BLaER1 treated with 17β-estradiol and CSF1 and Interleukin-3, amounts not matched to agents 10 nM and 100 nM (cell line): ENCODE results near the gene S100B.
"Not testable (repeated sequence)": the region's sequence is repeated elsewhere in the genome, so short reads cannot be mapped to it uniquely, and the experiment has no call there.

ENCODE experiments used
- H3K27ac ChIP-seq, 11 experiments: shearing (Covaris generic); formaldehyde crosslinking; 2 replicates each; pipeline ENCODE4 v1.8.1; 2022
- H3K27me3 ChIP-seq, 11 experiments: shearing (Covaris generic); formaldehyde crosslinking; 2 replicates each; pipeline ENCODE4 v1.8.1; 2022
- H3K36me3 ChIP-seq, 11 experiments: shearing (Covaris generic); formaldehyde crosslinking; 2 replicates each; pipeline ENCODE4 v1.8.1; 2022
- H3K4me1 ChIP-seq, 10 experiments: shearing (Covaris generic); formaldehyde crosslinking; 2 replicates each; pipeline ENCODE4 v1.8.1; 2022
- H3K4me2 ChIP-seq, 11 experiments: shearing (Covaris generic); formaldehyde crosslinking; 2 replicates each; pipeline ENCODE4 v1.8.1; 2022
- H3K4me3 ChIP-seq, 10 experiments: shearing (Covaris generic); formaldehyde crosslinking; 2 replicates each; pipeline ENCODE4 v1.8.1; 2022
- H3K9ac ChIP-seq, 11 experiments: shearing (Covaris generic); formaldehyde crosslinking; 2 replicates each; pipeline ENCODE4 v1.8.1; 2022
- H3K9me3 ChIP-seq, 11 experiments: shearing (Covaris generic); formaldehyde crosslinking; replicated peaks in 1 of 11; 2 replicates each; pipeline ENCODE4 v1.8.1; 2022
- H4K20me1 ChIP-seq, 11 experiments: shearing (Covaris generic); formaldehyde crosslinking; 2 replicates each; pipeline ENCODE4 v1.8.1; 2022
- Cebpa-rat ChIP-seq, 11 experiments: shearing (Covaris generic); IDR thresholded peaks; 2 replicates each; pipeline ENCODE4 v1.8.1; 2022

S100B gene

GRCh38 chr21:46634427-46634826 is 29.5 kb upstream of the S100B start:
- peak overlapping the region; percentile 86 to 97 (median 94) for H3K27ac ChIP-seq

GRCh38 chr21:46633566-46633965 is 28.7 kb upstream of the S100B start:
- H3K9me3 ChIP-seq, result peaks cover 0 to 8% (median 0%) of the 10 kb centered on the region in 11 experiments; a peak in 9 of 22 replicates
- no peak overlapping the region for H3K4me3 ChIP-seq
- H3K4me2 ChIP-seq, result peak overlapping the region in 7 of 11 experiments; percentile 11 to 99 (median 93); a peak in 7 of 22 replicates
- H3K27me3 ChIP-seq, result no peaks in the 10 kb centered on the region
- peaks cover 0 to 14% (median 7%) of the 10 kb centered on the region in 11 experiments; a peak in 10 of 22 replicates for H3K36me3 ChIP-seq
- peaks cover 36 to 46% (median 41%) of the 10 kb centered on the region in 10 experiments for H3K4me1 ChIP-seq
- H4K20me1 ChIP-seq, result peaks cover 0 to 26% (median 15%) of the 10 kb centered on the region in 11 experiments; a peak in 11 of 22 replicates
- no peak for TF ChIP-seq Cebpa-rat (IDR thresholded peaks at IDR 0.05)
- no peak overlapping the region for H3K9ac ChIP-seq
- H3K27ac ChIP-seq, result peak overlapping the region in 7 of 11 experiments; percentile 12 to 97 (median 96); a peak in 5 of 22 replicates

More at GRCh38 chr21:46634427-46634826, 29.5 kb upstream of the S100B start:
- Histone ChIP-seq H4K20me1 (peaks cover 0 to 33% (median 15%) of the 10 kb centered on the region in 11 experiments; a peak in 11 of 22 replicates), H3K9ac (peak overlapping the region; percentile 84 to 97 (median 90)), H3K4me1 (peaks cover 33 to 50% (median 40%) of the 10 kb centered on the region in 10 experiments), H3K9me3 (no peaks in the 10 kb centered on the region), H3K4me3 (peak overlapping the region; percentile 74 to 99 (median 89); a peak in 19 of 20 replicates), H3K4me2 (peak overlapping the region; percentile 73 to 99 (median 92)), H3K36me3 (peaks cover 0 to 14% (median 7%) of the 10 kb centered on the region in 11 experiments; a peak in 10 of 22 replicates), H3K27me3 (no peaks in the 10 kb centered on the region)
- TF ChIP-seq Cebpa-rat (IDR thresholded peaks at IDR 0.05), result no peak

- peaks cover 15 to 34% (median 24%) of the 10 kb centered on the region in 11 experiments for H3K9me3 ChIP-seq
- not testable (repeated sequence) for H3K4me2 ChIP-seq, H3K27me3 ChIP-seq, H3K27ac ChIP-seq, H3K4me3 ChIP-seq, H3K9ac ChIP-seq, H4K20me1 ChIP-seq, H3K36me3 ChIP-seq
- peaks cover 19 to 50% (median 28%) of the 10 kb centered on the region in 10 experiments for H3K4me1 ChIP-seq
These were observed 26.0 kb upstream of the S100B start for GRCh38 chr21:46630915-46631314.

GRCh38 chr21:46628868-46629267 is 24.0 kb upstream of the S100B start:
- peak overlapping the region in 1 of 10 experiments; percentile 11; a peak in 2 of 20 replicates for H3K4me3 ChIP-seq
- H3K4me2 ChIP-seq, result peak overlapping the region in 10 of 11 experiments; percentile 5 to 76 (median 40); a peak in 20 of 22 replicates
- H4K20me1 ChIP-seq, result no peaks in the 10 kb centered on the region
- H3K27ac ChIP-seq, result peak overlapping the region in 3 of 11 experiments; percentile 90 to 97 (median 92); a peak in 3 of 22 replicates
- no peaks in the 10 kb centered on the region for H3K27me3 ChIP-seq
- H3K36me3 ChIP-seq, result peaks cover 0 to 22% (median 0%) of the 10 kb centered on the region in 11 experiments; a peak in 5 of 22 replicates
- peaks cover 10 to 57% (median 17%) of the 10 kb centered on the region in 10 experiments for H3K4me1 ChIP-seq
- no peak for TF ChIP-seq Cebpa-rat (IDR thresholded peaks at IDR 0.05)
- H3K9ac ChIP-seq, result no peak overlapping the region
- peaks cover 33 to 52% (median 43%) of the 10 kb centered on the region in 11 experiments for H3K9me3 ChIP-seq

- H3K36me3 ChIP-seq, result peaks cover 0 to 22% (median 0%) of the 10 kb centered on the region in 11 experiments; a peak in 5 of 22 replicates
- H3K9ac ChIP-seq, result peak overlapping the region in 3 of 11 experiments; percentile 43 to 67 (median 66); a peak in 4 of 22 replicates
- H3K4me1 ChIP-seq, result peaks cover 15 to 61% (median 21%) of the 10 kb centered on the region in 10 experiments
- H3K27me3 ChIP-seq, result no peaks in the 10 kb centered on the region
- peak overlapping the region in 2 of 10 experiments; percentile 3 to 11; a peak in 1 of 20 replicates for H3K4me3 ChIP-seq
- peaks cover 33 to 52% (median 43%) of the 10 kb centered on the region in 11 experiments for H3K9me3 ChIP-seq
- peak overlapping the region in 5 of 11 experiments; percentile 34 to 97 (median 90); a peak in 9 of 22 replicates for H3K27ac ChIP-seq
- H4K20me1 ChIP-seq, result no peaks in the 10 kb centered on the region
- no peak for TF ChIP-seq Cebpa-rat (IDR thresholded peaks at IDR 0.05)
- H3K4me2 ChIP-seq, result peak overlapping the region in 6 of 11 experiments; percentile 0 to 76 (median 46); a peak in 9 of 22 replicates
These were observed 22.8 kb upstream of the S100B start for GRCh38 chr21:46627726-46628125.

GRCh38 chr21:46626975-46627501 is 22.2 kb upstream of the S100B start:
- Histone ChIP-seq H3K4me2 (peak overlapping the region in 5 of 11 experiments; percentile 0 to 76 (median 56); a peak in 10 of 22 replicates), H4K20me1 (no peaks in the 10 kb centered on the region), H3K27ac (peak overlapping the region in 5 of 11 experiments; percentile 45 to 97 (median 90); a peak in 10 of 22 replicates), H3K27me3 (no peaks in the 10 kb centered on the region), H3K4me3 (0 out of 20 replicates have a peak overlapping the region, but pooled peaks of 2 of the 10 experiments have one; percentile 1 to 33), H3K9me3 (peaks cover 33 to 52% (median 43%) of the 10 kb centered on the region in 11 experiments), H3K9ac (peak overlapping the region in 3 of 11 experiments; percentile 61 to 81 (median 79); a peak in 6 of 22 replicates), H3K36me3 (peaks cover 0 to 22% (median 0%) of the 10 kb centered on the region in 11 experiments; a peak in 5 of 22 replicates), H3K4me1 (peaks cover 20 to 65% (median 25%) of the 10 kb centered on the region in 10 experiments)
- peak in 1 of 11 experiments; percentile 30; a peak in 2 of 22 replicates for TF ChIP-seq Cebpa-rat (IDR thresholded peaks at IDR 0.05)

GRCh38 chr21:46626536-46626935 is 21.7 kb upstream of the S100B start:
- TF ChIP-seq Cebpa-rat (IDR thresholded peaks at IDR 0.05), result no peak
- peak overlapping the region in 5 of 11 experiments; percentile 45 to 97 (median 90); a peak in 10 of 22 replicates for H3K27ac ChIP-seq

GRCh38 chr21:46625759-46626158 is 20.9 kb upstream of the S100B start:
- Histone ChIP-seq H3K9ac (peak overlapping the region in 1 of 11 experiments; percentile 79; a peak in 2 of 22 replicates), H3K4me1 (peaks cover 33 to 78% (median 38%) of the 10 kb centered on the region in 10 experiments), H3K4me3 (peak overlapping the region in 4 of 10 experiments; percentile 4 to 15 (median 8); a peak in 3 of 20 replicates), H3K9me3 (peaks cover 33 to 52% (median 43%) of the 10 kb centered on the region in 11 experiments), H3K27me3 (no peaks in the 10 kb centered on the region), H4K20me1 (no peaks in the 10 kb centered on the region), H3K27ac (peak overlapping the region in 3 of 11 experiments; percentile 90 to 97 (median 92); a peak in 6 of 22 replicates), H3K36me3 (peaks cover 0 to 22% (median 0%) of the 10 kb centered on the region in 11 experiments; a peak in 5 of 22 replicates), H3K4me2 (peak overlapping the region in 2 of 11 experiments; percentile 62 to 76; a peak in 2 of 22 replicates)
- no peak for TF ChIP-seq Cebpa-rat (IDR thresholded peaks at IDR 0.05)

More at GRCh38 chr21:46626536-46626935, 21.7 kb upstream of the S100B start:
- peaks cover 25 to 70% (median 31%) of the 10 kb centered on the region in 10 experiments for H3K4me1 ChIP-seq
- peak overlapping the region in 5 of 11 experiments; percentile 0 to 76 (median 56); a peak in 9 of 22 replicates for H3K4me2 ChIP-seq
- no peaks in the 10 kb centered on the region for H4K20me1 ChIP-seq
- peak overlapping the region in 3 of 11 experiments; percentile 61 to 81 (median 79); a peak in 6 of 22 replicates for H3K9ac ChIP-seq
- 0 out of 20 replicates have a peak overlapping the region, but pooled peaks of 3 of the 10 experiments have one; percentile 1 to 33 (median 22) for H3K4me3 ChIP-seq
- peaks cover 0 to 22% (median 0%) of the 10 kb centered on the region in 11 experiments; a peak in 5 of 22 replicates for H3K36me3 ChIP-seq
- no peaks in the 10 kb centered on the region for H3K27me3 ChIP-seq
- H3K9me3 ChIP-seq, result peaks cover 33 to 52% (median 43%) of the 10 kb centered on the region in 11 experiments
